HL-60 (cell line): Measurements from ENCODE around the gene STK33.

Experiments
- TF ChIP-seq, protein P1 (sequence below): IDR thresholded peaks from 2 replicates; pipeline ENCODE4 v1.6.1; 2012; ENCODE audit warnings: low read depth; ENCODE audit not compliant: insufficient replicate concordance
- TF ChIP-seq, protein P2 (sequence below): IDR thresholded peaks from one replicate; pipeline ENCODE4 v1.5.1; 2011; ENCODE audit warnings: low read length, control low read depth, inconsistent platforms; ENCODE audit not compliant: insufficient read depth

DNA sequence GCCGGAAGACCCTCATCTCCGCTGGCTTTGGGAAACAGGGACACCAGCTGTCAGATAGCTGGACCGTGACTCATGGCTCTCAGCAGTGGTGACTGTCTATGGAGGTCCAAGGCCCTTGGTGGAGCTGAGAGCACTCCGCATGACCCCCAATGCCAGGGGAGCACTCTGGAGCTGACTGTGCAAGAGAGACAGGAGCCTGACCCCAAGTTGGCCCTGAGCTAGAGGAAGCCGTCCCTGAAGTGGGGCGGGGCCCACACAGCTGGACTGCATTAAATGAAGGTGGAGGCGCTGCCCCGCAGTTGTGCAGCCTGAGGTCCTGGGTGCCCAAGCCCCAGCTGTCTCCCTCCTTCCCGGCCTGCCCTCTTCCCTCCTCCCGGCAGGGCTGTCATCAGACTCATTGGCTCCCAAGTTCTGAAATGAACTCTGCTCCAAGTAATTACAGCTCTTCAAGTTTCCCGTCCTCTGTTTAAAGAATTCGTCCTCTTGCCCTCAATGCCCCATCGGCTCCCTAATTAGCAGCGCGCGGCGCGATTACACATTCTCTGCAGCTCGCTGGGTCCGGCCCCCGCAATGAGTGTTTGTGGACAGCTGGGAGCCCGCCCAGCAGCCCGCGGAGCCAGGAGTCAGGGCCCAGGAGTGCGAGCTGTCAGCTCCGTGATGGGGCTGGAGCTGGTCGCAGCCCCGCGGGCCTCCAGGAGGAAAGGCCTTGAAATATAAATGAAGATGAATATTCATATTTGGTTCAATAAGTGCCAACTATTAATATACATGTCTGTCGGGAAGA lies 237.1 kb downstream of the STK33 start:
- TF ChIP-seq, protein P1, sequence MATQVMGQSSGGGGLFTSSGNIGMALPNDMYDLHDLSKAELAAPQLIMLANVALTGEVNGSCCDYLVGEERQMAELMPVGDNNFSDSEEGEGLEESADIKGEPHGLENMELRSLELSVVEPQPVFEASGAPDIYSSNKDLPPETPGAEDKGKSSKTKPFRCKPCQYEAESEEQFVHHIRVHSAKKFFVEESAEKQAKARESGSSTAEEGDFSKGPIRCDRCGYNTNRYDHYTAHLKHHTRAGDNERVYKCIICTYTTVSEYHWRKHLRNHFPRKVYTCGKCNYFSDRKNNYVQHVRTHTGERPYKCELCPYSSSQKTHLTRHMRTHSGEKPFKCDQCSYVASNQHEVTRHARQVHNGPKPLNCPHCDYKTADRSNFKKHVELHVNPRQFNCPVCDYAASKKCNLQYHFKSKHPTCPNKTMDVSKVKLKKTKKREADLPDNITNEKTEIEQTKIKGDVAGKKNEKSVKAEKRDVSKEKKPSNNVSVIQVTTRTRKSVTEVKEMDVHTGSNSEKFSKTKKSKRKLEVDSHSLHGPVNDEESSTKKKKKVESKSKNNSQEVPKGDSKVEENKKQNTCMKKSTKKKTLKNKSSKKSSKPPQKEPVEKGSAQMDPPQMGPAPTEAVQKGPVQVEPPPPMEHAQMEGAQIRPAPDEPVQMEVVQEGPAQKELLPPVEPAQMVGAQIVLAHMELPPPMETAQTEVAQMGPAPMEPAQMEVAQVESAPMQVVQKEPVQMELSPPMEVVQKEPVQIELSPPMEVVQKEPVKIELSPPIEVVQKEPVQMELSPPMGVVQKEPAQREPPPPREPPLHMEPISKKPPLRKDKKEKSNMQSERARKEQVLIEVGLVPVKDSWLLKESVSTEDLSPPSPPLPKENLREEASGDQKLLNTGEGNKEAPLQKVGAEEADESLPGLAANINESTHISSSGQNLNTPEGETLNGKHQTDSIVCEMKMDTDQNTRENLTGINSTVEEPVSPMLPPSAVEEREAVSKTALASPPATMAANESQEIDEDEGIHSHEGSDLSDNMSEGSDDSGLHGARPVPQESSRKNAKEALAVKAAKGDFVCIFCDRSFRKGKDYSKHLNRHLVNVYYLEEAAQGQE = no peak
- TF ChIP-seq, protein P2, sequence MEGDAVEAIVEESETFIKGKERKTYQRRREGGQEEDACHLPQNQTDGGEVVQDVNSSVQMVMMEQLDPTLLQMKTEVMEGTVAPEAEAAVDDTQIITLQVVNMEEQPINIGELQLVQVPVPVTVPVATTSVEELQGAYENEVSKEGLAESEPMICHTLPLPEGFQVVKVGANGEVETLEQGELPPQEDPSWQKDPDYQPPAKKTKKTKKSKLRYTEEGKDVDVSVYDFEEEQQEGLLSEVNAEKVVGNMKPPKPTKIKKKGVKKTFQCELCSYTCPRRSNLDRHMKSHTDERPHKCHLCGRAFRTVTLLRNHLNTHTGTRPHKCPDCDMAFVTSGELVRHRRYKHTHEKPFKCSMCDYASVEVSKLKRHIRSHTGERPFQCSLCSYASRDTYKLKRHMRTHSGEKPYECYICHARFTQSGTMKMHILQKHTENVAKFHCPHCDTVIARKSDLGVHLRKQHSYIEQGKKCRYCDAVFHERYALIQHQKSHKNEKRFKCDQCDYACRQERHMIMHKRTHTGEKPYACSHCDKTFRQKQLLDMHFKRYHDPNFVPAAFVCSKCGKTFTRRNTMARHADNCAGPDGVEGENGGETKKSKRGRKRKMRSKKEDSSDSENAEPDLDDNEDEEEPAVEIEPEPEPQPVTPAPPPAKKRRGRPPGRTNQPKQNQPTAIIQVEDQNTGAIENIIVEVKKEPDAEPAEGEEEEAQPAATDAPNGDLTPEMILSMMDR = no peak
